Measurements from ENCODE around the gene TRAF4. TPM values are rescaled to one million over a fixed set of nuclear protein-coding genes. Genes with fewer than 3 reads are reported as not detected.
A peak's percentile ranks its signal among the peaks of the same experiment; 100 is the strongest.

Gene TRAF4
- total RNA-seq, 2 experiments from 2014 or later: 411 to 416 TPM

DNA sequence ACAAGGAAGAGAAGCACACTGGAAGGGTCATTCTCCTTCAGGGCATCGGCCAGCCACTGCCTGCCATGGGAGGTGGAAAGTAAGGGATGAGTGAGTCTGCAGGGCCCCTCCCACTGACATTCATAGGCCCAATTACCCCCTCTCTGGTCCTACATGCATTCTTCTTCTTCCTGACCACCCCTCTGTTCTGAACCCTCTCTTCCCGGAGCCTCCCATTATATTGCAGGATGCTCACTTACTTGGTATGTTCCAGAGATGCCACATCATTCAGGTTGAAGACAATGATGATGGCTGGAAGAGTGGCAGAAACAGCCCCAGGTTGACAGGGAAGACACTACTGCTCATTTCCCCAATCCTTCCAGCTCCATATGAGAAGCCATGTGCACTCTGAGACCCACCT lies 28.6 kb upstream of the TRAF4 start:
- no peak for DNase-seq
- peaks cover 47% of the 10 kb centered on the region for H3K4me1 ChIP-seq (ENCODE audit: insufficient read depth, low read length)
- Mint-ChIP-seq H3K4me1 (ENCODE audit: low read depth) (peaks cover 42% of the 10 kb centered on the region), H3K9me3 (no peaks in the 10 kb centered on the region), H3K36me3 (ENCODE audit: low read depth) (peaks cover 8% of the 10 kb centered on the region), H3K4me3 (peak overlapping the region; percentile 17), H3K27me3 (peaks cover 35% of the 10 kb centered on the region), H3K27ac (no peak overlapping the region)
- TF ChIP-seq, protein P1, sequence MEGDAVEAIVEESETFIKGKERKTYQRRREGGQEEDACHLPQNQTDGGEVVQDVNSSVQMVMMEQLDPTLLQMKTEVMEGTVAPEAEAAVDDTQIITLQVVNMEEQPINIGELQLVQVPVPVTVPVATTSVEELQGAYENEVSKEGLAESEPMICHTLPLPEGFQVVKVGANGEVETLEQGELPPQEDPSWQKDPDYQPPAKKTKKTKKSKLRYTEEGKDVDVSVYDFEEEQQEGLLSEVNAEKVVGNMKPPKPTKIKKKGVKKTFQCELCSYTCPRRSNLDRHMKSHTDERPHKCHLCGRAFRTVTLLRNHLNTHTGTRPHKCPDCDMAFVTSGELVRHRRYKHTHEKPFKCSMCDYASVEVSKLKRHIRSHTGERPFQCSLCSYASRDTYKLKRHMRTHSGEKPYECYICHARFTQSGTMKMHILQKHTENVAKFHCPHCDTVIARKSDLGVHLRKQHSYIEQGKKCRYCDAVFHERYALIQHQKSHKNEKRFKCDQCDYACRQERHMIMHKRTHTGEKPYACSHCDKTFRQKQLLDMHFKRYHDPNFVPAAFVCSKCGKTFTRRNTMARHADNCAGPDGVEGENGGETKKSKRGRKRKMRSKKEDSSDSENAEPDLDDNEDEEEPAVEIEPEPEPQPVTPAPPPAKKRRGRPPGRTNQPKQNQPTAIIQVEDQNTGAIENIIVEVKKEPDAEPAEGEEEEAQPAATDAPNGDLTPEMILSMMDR (IDR thresholded peaks at IDR 0.05): no peak
- ChIA-PET CTCF (interaction anchor here (1.3 kb wide), 1 partner anchor 12 kb away, joined by 4 read pairs; no protein-coding TSS in a partner anchor), POLR2A (interaction anchor here (2.2 kb wide), 1 partner anchor 13 kb away, joined by 13 read pairs; the partner anchor contains the start of gene NEK8)
- no peak overlapping the region for H3K27ac ChIP-seq (ENCODE audit: low read depth in 1 of 2, low read length in 2 of 2)
- no peaks in the 10 kb centered on the region for H3K36me3 ChIP-seq (ENCODE audit: insufficient read depth, low read length)
- ATAC-seq (ENCODE audit: poor library complexity): no peak
- H3K9me3 ChIP-seq (ENCODE audit: control insufficient read depth in 1 of 2, insufficient read depth in 1 of 2, low read length in 2 of 2): peaks cover 0 to 8% of the 10 kb centered on the region in 2 experiments
- H3K4me3 ChIP-seq (ENCODE audit: low read length): no peak overlapping the region
- H3K27me3 ChIP-seq (ENCODE audit: control insufficient read depth in 1 of 2, insufficient read depth in 2 of 2, low read length in 2 of 2): peaks cover 17 to 21% of the 10 kb centered on the region in 2 experiments
- intact Hi-C loops (cut with DNase I, micrococcal nuclease): loop anchor here in 1 of 2 experiments (10.0 kb wide), 1 partner anchor 360 kb away; the partner anchor contains the start of gene POLDIP2

DNA sequence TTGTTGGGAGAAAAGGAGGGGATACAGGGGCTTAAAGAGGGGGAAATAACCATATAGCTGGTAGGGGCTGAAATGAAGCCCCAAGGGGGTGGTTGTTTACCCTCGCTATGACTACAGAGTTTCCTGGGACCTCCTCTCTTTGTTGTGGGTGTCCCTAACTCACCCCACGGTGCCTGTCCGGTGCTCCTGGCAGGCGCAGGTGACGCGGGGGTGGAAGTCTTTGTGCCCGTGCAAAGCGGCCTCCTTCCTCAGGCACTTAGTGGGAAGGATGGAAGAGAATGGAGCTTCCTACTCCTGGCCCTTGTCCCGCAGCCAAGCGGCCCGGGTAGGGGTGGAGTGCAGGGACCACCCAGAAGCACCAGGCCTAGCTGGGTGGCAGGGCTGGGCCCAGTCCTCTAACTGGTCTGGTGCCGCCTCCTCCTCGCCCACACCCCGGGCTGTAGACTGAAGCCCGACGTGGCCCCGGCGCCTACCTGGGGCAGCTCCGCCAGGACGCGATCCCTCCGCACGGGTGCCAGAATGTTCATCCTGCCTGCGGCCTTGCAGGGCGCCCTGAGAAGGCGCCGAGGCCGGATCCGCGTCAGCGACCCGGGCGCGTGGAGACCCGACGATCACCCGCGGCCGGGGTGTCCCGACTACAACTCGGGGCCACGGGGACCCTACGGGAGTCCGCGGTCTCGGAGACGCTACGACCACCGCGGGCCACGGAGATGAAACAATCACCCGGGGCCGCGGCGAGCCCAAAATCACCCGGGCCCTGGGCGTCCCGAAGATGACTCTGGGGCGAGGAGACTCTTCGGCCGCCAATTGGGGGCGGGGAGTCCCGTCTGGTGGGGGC lies 26.9 kb upstream of the TRAF4 start:
- Histone ChIP-seq H3K4me3 (ENCODE audit: low read length) (peak overlapping the region; percentile 36), H3K9me3 (ENCODE audit: control insufficient read depth in 1 of 2, insufficient read depth in 1 of 2, low read length in 2 of 2) (peaks cover 0 to 8% of the 10 kb centered on the region in 2 experiments), H3K27me3 (ENCODE audit: control insufficient read depth in 1 of 2, insufficient read depth in 2 of 2, low read length in 2 of 2) (peaks cover 17 to 21% of the 10 kb centered on the region in 2 experiments), H3K36me3 (ENCODE audit: insufficient read depth, low read length) (peaks cover 13% of the 10 kb centered on the region), H3K27ac (ENCODE audit: low read depth in 1 of 2, low read length in 2 of 2) (no peak overlapping the region), H3K4me1 (ENCODE audit: insufficient read depth, low read length) (peaks cover 53% of the 10 kb centered on the region)
- Mint-ChIP-seq H3K4me3 (peak overlapping the region; percentile 34), H3K27me3 (peaks cover 35% of the 10 kb centered on the region), H3K4me1 (ENCODE audit: low read depth) (peaks cover 43% of the 10 kb centered on the region), H3K36me3 (ENCODE audit: low read depth) (peaks cover 25% of the 10 kb centered on the region), H3K27ac (no peak overlapping the region), H3K9me3 (no peaks in the 10 kb centered on the region)
- ChIA-PET POLR2A (interaction anchor here (1.0 to 2.2 kb wide), 2 partner anchors 11 to 235 kb away, joined by 3 to 13 read pairs; partner anchors contain the start of genes NEK8 and PHF12), CTCF (interaction anchor here (1.5 to 1.6 kb wide), 2 partner anchors 10 to 33 kb away, joined by 3 to 4 read pairs; no protein-coding TSS in a partner anchor)
- intact Hi-C loops (cut with DNase I, micrococcal nuclease): loop anchor here in 1 of 2 experiments (10.0 kb wide), 1 partner anchor 362 kb away; the partner anchor contains the start of gene POLDIP2
- no peak for ATAC-seq (ENCODE audit: poor library complexity)
- TF ChIP-seq, protein P1 (IDR thresholded peaks at IDR 0.05): no peak
- peak in 3 of 14 experiments; percentile 11 to 53 (median 44) for DNase-seq

DNA sequence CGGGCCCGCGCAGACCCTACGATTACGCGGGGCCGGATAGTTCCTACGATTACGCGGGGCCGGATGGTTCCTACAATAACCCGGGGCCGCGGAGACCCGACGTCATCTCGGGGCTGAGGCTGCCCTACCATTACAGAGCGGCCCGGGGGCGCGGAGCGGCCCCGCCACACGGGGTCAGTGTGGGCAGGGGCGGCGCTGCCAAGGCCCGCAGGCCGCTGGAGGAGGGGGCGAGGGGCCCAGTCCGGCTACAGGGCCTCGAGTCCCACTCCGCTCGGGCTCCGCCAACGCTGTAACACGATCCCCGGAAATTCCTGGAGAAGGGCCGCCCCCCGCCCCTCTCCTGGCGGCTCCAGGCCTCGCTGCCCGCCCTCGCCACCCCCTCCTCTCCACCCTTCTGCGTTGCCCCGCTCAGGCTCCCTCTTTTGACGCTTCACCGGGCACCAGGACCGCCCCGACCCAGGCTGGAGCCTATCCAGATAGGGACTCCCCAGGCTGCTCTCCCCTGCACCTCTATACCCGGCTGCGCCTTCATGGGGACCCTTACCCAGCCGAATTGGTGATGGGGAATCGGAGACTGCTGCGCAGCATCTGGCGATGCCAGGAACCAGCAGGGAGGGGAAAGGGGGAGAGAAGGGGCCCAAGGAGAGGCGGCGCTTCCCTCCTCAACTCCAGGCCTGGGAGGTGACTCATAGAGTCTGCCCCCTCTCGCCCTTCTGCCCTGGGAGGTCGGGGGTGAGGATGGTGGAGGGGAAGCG lies 26.1 kb upstream of the TRAF4 start, which contains the start of gene RAB34:
TSS of gene RAB34 (minus strand) at position 291 of the 755 bp plus-strand sequence. CDS start 602 bp downstream, outside the sequence.
- Mint-ChIP-seq H3K36me3 (ENCODE audit: low read depth) (peaks cover 30% of the 10 kb centered on the region), H3K27me3 (peaks cover 35% of the 10 kb centered on the region), H3K9me3 (no peaks in the 10 kb centered on the region), H3K27ac (peak within 1 kb of the TSS; percentile 79), H3K4me3 (peak within 1 kb of the TSS; percentile 79), H3K4me1 (ENCODE audit: low read depth) (peaks cover 41% of the 10 kb centered on the region)
- Histone ChIP-seq H3K27ac (ENCODE audit: low read depth in 1 of 2, low read length in 2 of 2) (no peak within 1 kb of the TSS), H3K4me1 (ENCODE audit: insufficient read depth, low read length) (peaks cover 55% of the 10 kb centered on the region), H3K36me3 (ENCODE audit: insufficient read depth, low read length) (peaks cover 21% of the 10 kb centered on the region), H3K4me3 (ENCODE audit: low read length) (peak within 1 kb of the TSS; percentile 36), H3K9me3 (ENCODE audit: control insufficient read depth in 1 of 2, insufficient read depth in 1 of 2, low read length in 2 of 2) (peaks cover 0 to 8% of the 10 kb centered on the region in 2 experiments), H3K27me3 (ENCODE audit: control insufficient read depth in 1 of 2, insufficient read depth in 2 of 2, low read length in 2 of 2) (peaks cover 17 to 21% of the 10 kb centered on the region in 2 experiments)
- DNase-seq: peak in 6 of 14 experiments; percentile 12 to 60 (median 43)
- ChIA-PET POLR2A (interaction anchor here (2.2 kb wide), 1 partner anchor 10 kb away, joined by 13 read pairs; the partner anchor contains the start of gene NEK8), CTCF (no interaction called here)
- no peak for ATAC-seq (ENCODE audit: poor library complexity)
- TF ChIP-seq, protein P1 (IDR thresholded peaks at IDR 0.05): no peak
- intact Hi-C loops (cut with DNase I, micrococcal nuclease): loop anchor here (2.0 to 10.0 kb wide), 4 partner anchors 55 to 363 kb away; partner anchors contain the start of genes DHRS13 (in 1 of the 2), PHF12 (in 1 of the 2), POLDIP2 (in 1 of the 2) and SUPT6H (in 1 of the 2)

Measured in CD4-positive, alpha-beta T cell (primary cell).